Posterior cingulate gyrus (tissue), 11 donors: Measurements from ENCODE around the gene TMEM245.
"Not testable (repeated sequence)": the region's sequence is repeated elsewhere in the genome, so short reads cannot be mapped to it uniquely, and the experiment has no call there.

ENCODE experiments used
- DNase-seq, 10 donors: peaks; one replicate each; pipeline versions ENCODE4 v3.0.0 to v3.0.0-alpha.2; 2020 to 2021; ENCODE audit warnings: mixed read lengths in 3 of 10
- intact Hi-C: fragments of 100-400 bp; cut with DNase I; formaldehyde crosslinking; loops from one replicate; pipeline ENCODE4 v1.15.1; 2023

The TMEM245 gene

GRCh38 chr9:109010746-109011145, 109.0 kb downstream of the TMEM245 start:
- intact Hi-C loops: loop anchor here (5.0 kb wide), 1 partner anchor 107 kb away; the partner anchor contains the start of gene TMEM245
- DNase-seq: no peak

- intact Hi-C loops: no loop called here
- no peak for DNase-seq
These were observed 114.1 kb downstream of the TMEM245 start for GRCh38 chr9:109005678-109006077.

- intact Hi-C loops: no loop called here
- no peak for DNase-seq
These were observed 116.6 kb downstream of the TMEM245 start for GRCh38 chr9:109003116-109003515.

- intact Hi-C loops: no loop called here
- no peak for DNase-seq
These were observed 117.6 kb downstream of the TMEM245 start for GRCh38 chr9:109002141-109002540.

GRCh38 chr9:109001275-109001676, 118.5 kb downstream of the TMEM245 start:
- intact Hi-C loops: no loop called here
- DNase-seq: no peak

- no peak for DNase-seq
- intact Hi-C loops: no loop called here
These were observed 122.6 kb downstream of the TMEM245 start for GRCh38 chr9:108997112-108997511.

- intact Hi-C loops: no loop called here
- no peak for DNase-seq
These were observed 123.1 kb downstream of the TMEM245 start for GRCh38 chr9:108996643-108997042.

- DNase-seq: no peak
These were observed 125.1 kb downstream of the TMEM245 start for GRCh38 chr9:108994695-108995094.

GRCh38 chr9:108991479-108991878, 128.3 kb downstream of the TMEM245 start:
- intact Hi-C loops: no loop called here

More at GRCh38 chr9:108994695-108995094, 125.1 kb downstream of the TMEM245 start:
- intact Hi-C loops: no loop called here

GRCh38 chr9:108983885-108984284, 135.9 kb downstream of the TMEM245 start:
- no peak for DNase-seq

More at GRCh38 chr9:108991479-108991878, 128.3 kb downstream of the TMEM245 start:
- DNase-seq: no peak

GRCh38 chr9:108980893-108981292, 138.9 kb downstream of the TMEM245 start:
- DNase-seq: no peak
- intact Hi-C loops: no loop called here

More at GRCh38 chr9:108983885-108984284, 135.9 kb downstream of the TMEM245 start:
- intact Hi-C loops: no loop called here

GRCh38 chr9:108978205-108978604, 141.5 kb downstream of the TMEM245 start:
- intact Hi-C loops: no loop called here
- no peak for DNase-seq

GRCh38 chr9:108973895-108974294, 145.9 kb downstream of the TMEM245 start:
- DNase-seq: no peak
- intact Hi-C loops: no loop called here

- no peak for DNase-seq
- intact Hi-C loops: no loop called here
These were observed 147.0 kb downstream of the TMEM245 start for GRCh38 chr9:108972626-108973209.

- DNase-seq: no peak
- intact Hi-C loops: no loop called here
These were observed 147.6 kb downstream of the TMEM245 start for GRCh38 chr9:108972186-108972585.

- intact Hi-C loops, DNase-seq: not testable (repeated sequence)
These were observed 148.4 kb downstream of the TMEM245 start for GRCh38 chr9:108971392-108971791.

GRCh38 chr9:108967916-108968315, 151.8 kb downstream of the TMEM245 start:
- DNase-seq: peak in 3 of 10 donors; percentile 9 to 11 (median 10)
- intact Hi-C loops: no loop called here
